ENCODE data around the gene KIF16B. TPM values are rescaled to one million over a fixed set of nuclear protein-coding genes. Genes with fewer than 3 reads are reported as not detected.

KIF16B gene
- total RNA-seq, 6 experiments from 2014 or later: 0.31 to 3.4 (median 3.2) TPM

GRCh38 chr20:16580620-16581019 lies 7.4 kb upstream of the KIF16B start:
- H3K4me1 Mint-ChIP-seq (ENCODE audit: low read depth): no peaks in the 10 kb centered on the region
- no peak for DNase-seq
- no peaks in the 10 kb centered on the region for H3K36me3 Mint-ChIP-seq (ENCODE audit: low read depth)
- peaks cover 15% of the 10 kb centered on the region for H3K9me3 Mint-ChIP-seq
- TF ChIP-seq, protein P1, sequence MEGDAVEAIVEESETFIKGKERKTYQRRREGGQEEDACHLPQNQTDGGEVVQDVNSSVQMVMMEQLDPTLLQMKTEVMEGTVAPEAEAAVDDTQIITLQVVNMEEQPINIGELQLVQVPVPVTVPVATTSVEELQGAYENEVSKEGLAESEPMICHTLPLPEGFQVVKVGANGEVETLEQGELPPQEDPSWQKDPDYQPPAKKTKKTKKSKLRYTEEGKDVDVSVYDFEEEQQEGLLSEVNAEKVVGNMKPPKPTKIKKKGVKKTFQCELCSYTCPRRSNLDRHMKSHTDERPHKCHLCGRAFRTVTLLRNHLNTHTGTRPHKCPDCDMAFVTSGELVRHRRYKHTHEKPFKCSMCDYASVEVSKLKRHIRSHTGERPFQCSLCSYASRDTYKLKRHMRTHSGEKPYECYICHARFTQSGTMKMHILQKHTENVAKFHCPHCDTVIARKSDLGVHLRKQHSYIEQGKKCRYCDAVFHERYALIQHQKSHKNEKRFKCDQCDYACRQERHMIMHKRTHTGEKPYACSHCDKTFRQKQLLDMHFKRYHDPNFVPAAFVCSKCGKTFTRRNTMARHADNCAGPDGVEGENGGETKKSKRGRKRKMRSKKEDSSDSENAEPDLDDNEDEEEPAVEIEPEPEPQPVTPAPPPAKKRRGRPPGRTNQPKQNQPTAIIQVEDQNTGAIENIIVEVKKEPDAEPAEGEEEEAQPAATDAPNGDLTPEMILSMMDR (IDR thresholded peaks at IDR 0.05): no peak
- H3K27ac Mint-ChIP-seq: no peak overlapping the region
- no peak overlapping the region for H3K4me3 Mint-ChIP-seq
- no peaks in the 10 kb centered on the region for H3K27me3 Mint-ChIP-seq (ENCODE audit: insufficient read depth)

DNA sequence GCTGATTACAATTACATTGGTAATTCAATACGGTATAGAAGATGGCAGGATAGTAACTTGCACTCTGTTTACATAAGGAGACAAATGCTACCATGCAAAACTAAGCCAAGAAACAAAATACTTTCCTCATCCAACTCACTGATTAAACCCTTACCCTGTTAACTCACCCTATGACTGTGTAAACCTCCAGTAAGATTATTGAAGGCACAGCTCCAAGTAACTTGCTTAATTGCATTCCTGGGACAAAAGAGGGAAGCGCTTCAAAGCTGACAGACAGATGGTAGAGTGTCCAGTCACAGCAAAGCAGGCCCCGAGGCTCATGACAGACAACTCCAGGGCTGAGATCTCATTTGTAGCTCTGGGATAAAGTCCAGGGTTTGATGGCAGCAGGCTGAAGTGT lies 6.9 kb upstream of the KIF16B start:
- no peaks in the 10 kb centered on the region for H3K36me3 Mint-ChIP-seq (ENCODE audit: low read depth)
- no peak overlapping the region for H3K27ac Mint-ChIP-seq
- peak; percentile 5 for DNase-seq
- no peaks in the 10 kb centered on the region for H3K4me1 Mint-ChIP-seq (ENCODE audit: low read depth)
- no peak overlapping the region for H3K4me3 Mint-ChIP-seq
- TF ChIP-seq, protein P1 (IDR thresholded peaks at IDR 0.05): no peak
- H3K27me3 Mint-ChIP-seq (ENCODE audit: insufficient read depth): no peaks in the 10 kb centered on the region
- H3K9me3 Mint-ChIP-seq: peaks cover 15% of the 10 kb centered on the region

GRCh38 chr20:16576219-16576618 lies 3.0 kb upstream of the KIF16B start:
- Mint-ChIP-seq H3K36me3 (ENCODE audit: low read depth) (no peaks in the 10 kb centered on the region), H3K9me3 (peaks cover 17% of the 10 kb centered on the region; the same call in 1 of the 2 replicates), H3K4me3 (no peak overlapping the region), H3K27me3 (ENCODE audit: insufficient read depth) (no peaks in the 10 kb centered on the region), H3K4me1 (ENCODE audit: low read depth) (peaks cover 5% of the 10 kb centered on the region; the same call in 1 of the 2 replicates), H3K27ac (no peak overlapping the region)
- no peak for DNase-seq
- TF ChIP-seq, protein P1 (IDR thresholded peaks at IDR 0.05): no peak

DNA sequence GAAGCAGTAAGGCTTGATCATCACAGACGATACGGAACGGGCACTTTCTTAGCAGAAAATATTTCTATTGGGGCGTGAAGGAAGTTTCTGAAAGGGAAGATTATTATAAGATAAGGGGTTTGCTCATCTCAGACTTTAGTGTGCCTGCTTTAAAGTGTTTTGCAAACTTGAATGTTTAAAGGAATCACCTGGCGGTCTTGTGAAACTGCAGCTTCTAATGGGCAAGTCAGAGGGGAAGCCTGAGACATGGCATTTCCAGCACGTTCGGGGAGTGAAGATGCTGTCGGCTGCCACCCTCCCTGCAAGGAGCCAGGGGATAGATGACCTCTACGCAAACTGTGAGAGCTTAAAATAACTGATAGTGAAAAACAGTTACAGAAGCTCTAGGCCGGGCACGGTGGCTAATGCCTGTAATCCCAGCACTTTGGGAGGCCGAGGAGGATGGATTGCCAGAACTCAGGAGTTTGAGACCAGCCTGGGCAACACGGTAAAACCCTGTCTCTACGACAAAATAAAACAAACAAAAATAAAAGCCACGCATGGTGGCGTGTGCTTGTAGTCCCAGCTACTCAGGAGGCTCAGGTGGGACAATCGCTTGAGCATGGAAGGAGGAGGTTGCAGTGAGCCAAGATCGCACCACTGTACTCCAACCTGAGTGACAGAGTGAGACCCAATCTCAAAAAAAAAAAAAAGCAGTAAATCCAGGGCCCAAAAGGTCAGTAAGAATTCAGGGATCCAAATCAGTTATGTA lies 2.3 kb upstream of the KIF16B start:
- H3K27me3 Mint-ChIP-seq (ENCODE audit: insufficient read depth): no peaks in the 10 kb centered on the region

GRCh38 chr20:16574656-16575355 lies 1.6 kb upstream of the KIF16B start:
- Mint-ChIP-seq H3K4me3 (peak overlapping the region; percentile 71), H3K9me3 (peaks cover 17% of the 10 kb centered on the region; the same call in 1 of the 2 replicates), H3K4me1 (ENCODE audit: low read depth) (peaks cover 5% of the 10 kb centered on the region; the same call in 1 of the 2 replicates), H3K27me3 (ENCODE audit: insufficient read depth) (no peaks in the 10 kb centered on the region), H3K36me3 (ENCODE audit: low read depth) (no peaks in the 10 kb centered on the region), H3K27ac (no peak overlapping the region; the same call in 1 of the 2 replicates)
- TF ChIP-seq, protein P1 (IDR thresholded peaks at IDR 0.05): no peak
- DNase-seq: no peak

More for the DNA sequence above, 2.3 kb upstream of the KIF16B start:
- Mint-ChIP-seq H3K4me3 (peak overlapping the region; percentile 71), H3K27ac (no peak overlapping the region), H3K36me3 (ENCODE audit: low read depth) (no peaks in the 10 kb centered on the region), H3K9me3 (peaks cover 17% of the 10 kb centered on the region; the same call in 1 of the 2 replicates), H3K4me1 (ENCODE audit: low read depth) (peaks cover 5% of the 10 kb centered on the region; the same call in 1 of the 2 replicates)
- TF ChIP-seq, protein P1 (IDR thresholded peaks at IDR 0.05): no peak
- no peak for DNase-seq
